GM19397 (cell line): ENCODE measurements around the gene MITF.

Source experiments
- ATAC-seq: cut with Tn5 transposase; IDR thresholded peaks from one replicate; pipeline ENCODE4 v1.9.1; 2021; ENCODE audit warnings: mild to moderate bottlenecking, moderate library complexity; ENCODE audit not compliant: unreplicated experiment

The MITF gene

DNA sequence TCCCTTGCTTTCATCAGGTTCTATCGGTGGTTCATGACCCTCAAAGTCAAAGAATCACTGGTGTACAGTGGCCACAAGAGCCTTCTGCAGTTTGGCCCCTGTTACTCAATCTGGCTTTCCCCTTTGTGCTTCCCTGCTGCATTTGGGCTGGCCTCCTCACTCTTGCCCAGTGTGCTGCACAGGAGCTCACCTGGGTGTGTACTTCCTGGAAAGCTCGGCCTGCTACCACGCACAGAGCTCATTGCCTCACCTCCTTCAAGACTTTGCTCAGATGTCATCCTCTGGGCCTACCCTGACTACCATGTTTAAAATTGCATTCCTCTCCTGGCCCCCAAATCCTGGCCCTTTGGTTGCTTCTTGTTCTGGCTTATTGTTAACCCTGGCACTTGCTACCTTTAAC is 90.9 kb downstream of the MITF start:
- no peak for ATAC-seq

DNA sequence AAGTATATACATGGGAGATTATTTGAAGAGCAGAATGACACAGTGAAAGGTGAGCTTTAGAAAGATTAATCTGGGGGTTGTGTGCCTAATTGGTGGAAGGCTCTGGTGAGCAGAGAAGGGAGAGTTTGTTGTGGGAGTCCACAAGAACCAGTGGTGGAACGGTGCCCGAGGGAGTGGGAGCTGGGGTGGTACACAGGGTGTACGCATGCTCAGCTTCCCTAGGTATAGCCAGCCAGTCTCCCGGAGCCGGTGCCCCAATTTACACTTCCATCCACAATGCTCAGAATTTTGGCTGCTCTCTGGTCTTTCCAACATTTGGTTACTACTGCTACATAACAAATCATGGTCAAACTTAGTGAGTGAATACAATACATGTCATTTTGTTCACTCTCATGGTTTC is 92.5 kb downstream of the MITF start:
- ATAC-seq, result no peak

DNA sequence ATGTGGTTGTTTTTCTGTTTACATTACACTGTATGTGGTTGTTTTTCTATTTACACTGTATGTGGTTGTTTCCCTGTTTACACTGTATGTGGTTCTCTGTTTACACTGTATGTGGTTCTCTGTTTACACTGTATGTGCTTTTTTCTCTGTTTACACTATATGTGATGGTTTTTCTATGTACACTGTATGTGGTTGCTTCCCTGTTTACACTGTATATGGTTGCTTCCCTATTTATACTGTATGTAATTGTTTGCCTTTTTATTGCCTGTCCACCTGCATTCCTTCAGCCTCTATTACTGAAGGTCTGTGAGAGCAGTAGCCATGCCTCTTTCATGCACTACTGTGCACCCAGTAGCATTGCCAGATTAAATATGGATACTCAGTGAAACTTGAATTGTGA is 94.3 kb downstream of the MITF start:
- no peak for ATAC-seq

DNA sequence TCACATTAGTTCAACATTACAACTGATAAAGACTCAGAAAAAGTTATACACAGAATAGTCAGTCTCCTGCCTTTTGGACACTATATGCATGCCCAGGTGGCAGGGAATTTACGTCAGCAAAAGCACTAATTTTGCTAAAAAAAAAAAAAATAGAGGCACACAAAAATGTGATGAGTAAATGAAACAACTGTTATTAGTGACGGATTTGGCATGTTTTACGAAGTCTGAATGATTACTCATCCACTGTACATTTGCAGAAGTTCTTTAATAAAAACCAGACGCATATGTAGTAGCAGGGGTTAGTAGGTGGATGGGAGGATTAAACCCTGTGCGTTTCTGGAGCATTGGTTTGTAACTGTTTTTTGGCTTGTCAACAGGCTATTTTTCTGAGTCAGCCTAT is 99.0 kb downstream of the MITF start:
- ATAC-seq, result no peak

DNA sequence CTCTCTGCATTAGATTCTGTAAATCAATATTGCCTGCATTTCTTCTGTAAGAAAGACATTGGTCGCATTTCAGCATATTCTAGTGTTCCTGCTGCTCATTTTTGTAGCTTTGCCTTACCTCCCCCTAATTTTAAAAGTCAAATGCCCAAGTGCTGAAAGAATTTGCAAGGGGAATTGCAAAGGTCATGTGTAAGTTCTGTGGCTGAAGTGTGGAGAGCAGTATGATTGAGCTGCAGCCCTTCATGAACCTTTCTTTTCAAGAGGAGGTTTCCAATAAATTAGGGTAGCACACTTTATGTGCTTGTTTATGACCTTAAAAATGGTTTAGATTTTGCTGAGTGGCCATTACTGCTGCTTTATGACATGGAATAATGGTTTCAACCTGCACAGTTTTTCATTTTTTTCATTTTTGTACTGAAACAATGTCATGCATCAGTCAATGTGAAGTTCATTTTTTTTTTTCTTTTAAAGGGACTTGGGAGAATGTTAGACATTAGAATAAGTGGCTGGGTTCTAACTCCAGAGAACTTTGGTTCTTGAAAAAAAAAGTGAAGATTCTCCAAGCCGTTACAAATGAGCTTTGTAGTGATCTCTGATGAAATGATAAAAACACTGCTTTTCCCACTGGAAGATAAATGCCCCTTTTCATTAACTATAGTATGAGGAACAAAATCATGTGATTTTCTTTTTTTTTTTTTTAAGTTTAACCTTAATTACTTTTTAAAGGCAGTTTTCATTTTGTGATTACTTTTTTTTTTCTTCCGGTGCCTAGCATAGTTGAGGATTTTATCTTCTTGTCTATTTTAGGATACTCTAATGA is 99.6 kb downstream of the MITF start:
- no peak for ATAC-seq

DNA sequence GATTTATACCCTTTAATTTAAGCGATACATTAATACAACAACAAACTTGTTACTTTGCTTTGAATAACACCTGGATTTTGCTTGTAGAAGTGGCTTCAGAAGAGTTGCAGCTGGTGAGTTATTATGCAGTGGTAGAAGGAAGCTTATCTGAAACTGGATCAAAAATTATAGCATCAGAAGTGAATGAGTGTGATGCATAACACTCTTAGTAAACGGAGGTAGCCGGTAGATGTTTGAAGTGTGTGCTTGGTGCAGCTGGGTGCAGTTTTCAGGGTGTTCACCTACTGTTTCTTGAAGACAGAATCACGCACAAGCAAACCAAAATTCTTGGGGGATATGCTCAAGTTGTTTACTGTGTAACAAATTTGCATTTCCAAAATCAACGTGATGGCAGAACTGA is 103.1 kb downstream of the MITF start:
- no peak for ATAC-seq

DNA sequence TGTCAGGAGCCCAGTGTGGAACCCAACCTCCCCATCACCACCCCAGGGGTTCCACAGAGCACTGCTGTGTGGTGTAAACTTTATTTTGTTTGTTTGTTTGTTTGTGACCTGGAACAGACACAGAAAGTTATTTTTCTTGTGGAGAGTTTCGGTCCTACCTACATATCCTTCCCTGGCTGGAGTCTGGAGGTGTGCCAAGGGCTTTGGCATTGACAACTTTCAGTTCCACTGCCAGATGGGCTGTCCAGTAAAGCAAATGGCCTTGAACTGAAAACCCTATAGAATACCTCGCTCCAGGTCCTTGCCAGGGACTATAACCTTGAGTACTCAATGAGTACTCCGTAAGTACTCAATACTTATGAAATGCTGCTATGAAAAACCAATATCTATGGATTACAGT is 103.5 kb downstream of the MITF start:
- no peak for ATAC-seq

DNA sequence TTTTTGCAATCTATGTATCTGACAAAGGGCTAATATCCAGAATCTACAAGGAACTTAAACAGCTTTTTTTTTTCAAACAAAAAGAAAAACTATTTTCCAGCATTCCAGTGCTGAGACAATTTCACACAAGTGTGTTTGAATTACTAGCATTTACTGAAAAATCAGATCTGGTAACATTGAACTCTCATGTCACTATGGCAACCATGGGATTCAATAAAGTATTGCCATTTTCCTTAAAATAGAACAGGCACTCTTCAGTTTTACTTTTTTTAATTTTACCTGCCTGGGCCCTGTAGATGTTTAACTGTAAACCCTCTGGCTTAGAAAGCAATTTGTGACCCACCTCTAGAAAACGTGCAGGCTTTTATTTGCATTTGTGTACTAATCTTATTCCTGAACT is 105.4 kb downstream of the MITF start:
- ATAC-seq, result no peak

DNA sequence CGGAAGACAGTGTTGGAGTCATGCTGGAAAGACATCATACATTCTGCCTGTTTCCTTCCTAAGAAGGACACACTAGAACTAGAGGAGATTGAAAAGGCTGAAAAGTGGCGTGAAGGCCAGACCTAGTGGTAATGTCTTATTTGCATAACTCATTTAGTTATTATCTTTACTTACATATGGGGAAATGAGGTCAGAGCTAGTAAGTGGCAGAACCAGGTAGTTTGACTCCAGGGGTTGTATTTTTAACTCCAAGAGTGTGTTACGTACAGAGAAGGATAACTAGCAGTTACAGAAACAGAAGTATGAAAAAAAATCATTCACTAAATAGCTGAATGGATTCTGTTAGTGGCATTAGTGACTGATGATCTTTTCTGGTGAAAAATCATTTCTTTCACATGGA is 108.0 kb downstream of the MITF start:
- ATAC-seq, result no peak

DNA sequence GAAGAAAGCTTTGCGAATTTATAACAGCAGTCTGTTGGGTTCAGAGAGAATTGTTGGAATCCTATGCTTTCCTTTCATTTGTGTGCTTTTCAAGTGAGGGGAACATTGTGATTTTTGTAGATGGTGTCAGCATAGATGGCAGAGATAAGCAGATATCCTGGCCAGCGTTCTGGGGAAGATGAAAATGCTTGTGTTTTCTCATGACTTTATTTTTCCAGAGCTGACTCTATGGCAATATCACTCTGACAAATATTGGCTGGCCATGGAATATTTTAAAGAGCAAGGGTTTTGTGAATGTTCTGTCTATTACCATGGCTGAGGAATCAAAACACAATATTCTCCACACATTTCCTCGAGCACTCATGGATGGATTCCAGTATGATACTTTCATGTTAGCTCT is 108.8 kb downstream of the MITF start:
- ATAC-seq, result no peak

DNA sequence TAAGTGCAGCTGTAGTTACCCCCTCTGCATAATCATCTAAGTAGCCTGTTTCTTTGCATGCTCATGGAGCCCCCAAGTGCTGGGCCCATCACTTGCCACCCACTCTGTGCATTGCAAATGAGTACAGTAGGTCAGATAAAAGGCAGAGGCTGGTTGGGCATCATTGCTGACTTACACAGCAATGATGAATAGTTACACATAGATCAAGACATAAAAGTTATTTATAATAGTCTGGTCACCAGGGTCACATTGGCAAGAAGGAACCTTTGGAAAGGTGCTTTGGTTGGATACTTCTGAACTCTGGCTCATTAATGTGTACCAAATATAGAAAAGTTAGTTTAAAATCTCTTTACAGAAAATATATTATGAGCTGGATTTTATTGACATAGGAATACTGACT is 111.6 kb downstream of the MITF start:
- no peak for ATAC-seq

DNA sequence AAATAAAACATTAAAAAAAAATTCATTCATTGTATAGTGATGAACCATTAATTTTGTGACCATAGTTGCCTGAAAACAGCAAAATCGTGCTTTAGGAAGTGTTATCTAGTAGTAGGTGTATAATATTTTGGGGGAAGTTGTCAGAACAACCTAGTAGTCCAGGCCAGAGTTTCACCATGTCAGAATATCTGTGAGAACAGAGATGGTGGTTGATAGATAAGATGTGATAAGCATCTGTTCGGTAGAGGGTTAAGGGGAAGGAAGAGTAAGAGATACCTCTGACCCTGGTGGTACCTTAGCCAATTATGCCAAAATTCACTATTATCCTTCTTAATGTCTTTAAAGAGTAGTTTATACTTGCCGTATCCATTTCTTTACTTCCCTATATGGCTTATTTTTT is 113.8 kb downstream of the MITF start:
- no peak for ATAC-seq

DNA sequence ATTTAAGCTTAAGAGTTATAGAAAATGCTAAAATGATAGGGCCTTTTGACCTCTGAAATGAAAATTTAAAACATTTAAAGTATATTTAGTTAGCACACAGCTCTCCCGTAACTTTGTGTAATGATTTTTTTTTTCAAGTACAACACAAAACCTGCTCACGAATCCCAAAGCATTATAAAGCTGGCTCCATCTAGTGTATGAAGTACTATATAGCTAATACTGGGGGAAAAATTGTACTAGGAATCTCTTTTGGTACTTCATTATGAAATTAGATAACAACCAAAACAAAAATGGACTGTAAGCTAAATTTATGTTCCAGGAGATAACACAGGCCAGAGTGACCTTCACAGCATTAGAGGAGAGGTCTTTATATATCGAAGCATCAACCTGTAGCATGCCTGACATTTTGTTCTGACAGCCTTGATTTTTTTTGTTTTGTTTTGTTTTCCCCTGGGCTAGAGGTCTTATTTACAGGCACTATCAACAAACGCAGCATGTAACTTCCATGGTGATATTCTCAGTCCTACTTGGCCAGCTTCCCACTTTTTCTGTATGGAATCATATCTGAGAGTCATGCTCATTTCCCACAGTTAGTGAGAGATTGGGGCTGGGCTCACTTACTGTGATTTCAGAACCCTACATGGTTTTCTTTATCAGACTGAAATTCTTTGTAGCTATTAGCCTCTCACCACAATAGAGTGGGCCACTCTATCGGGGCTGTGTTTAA is 116.3 kb downstream of the MITF start:
- ATAC-seq, result no peak

DNA sequence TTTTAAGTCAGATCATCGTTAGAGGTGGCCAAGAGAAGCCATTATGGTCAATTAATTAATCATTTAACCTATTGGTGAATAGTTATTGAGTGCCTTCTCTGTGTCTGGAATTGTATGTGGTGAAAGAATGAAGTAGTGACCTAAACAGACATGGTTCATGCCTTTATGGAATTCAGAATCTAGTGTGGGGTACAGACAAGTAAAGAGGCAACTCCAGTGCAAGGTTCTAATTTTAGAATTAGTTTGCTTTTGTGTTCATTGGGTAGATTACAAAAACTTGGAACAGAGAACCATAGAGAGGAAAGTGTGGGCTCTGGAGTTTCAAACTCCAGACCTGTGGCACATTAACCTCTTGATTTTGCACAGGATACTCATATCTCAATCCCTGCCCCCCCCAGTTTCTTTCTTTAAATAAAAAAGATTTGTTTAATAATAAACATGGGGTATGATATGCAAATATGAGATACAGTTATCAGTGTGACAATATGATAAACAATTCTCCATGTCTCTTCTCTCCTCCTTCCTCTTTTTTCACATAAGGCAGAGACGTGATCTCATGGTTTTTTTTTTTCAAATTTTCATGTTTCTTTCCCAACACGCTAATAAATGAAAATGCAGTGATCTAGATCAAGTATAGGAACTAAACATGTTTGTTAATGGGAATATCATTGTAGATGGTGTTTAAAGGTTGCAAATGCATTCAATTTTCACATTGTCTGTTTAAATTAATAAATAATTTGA is 117.9 kb downstream of the MITF start:
- no peak for ATAC-seq

DNA sequence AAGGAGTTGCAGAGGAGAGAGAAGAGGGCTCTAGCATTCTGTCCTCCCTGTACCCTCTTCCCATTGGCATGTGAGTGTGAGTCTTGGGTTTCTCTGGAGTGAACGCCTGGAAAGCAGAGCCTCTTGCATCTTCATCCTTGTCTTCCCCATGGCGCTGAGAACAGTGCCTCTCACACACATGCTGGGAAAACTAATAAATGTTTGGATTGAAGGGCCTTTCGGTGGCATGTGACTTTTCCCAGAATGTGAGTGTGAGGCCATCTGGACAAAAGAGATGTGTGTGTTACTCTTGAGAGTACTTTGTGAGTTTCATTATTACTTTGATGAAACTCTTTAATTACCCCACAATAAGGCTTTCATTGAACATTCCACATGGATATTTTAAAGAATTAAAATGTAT is 122.3 kb downstream of the MITF start:
- no peak for ATAC-seq

DNA sequence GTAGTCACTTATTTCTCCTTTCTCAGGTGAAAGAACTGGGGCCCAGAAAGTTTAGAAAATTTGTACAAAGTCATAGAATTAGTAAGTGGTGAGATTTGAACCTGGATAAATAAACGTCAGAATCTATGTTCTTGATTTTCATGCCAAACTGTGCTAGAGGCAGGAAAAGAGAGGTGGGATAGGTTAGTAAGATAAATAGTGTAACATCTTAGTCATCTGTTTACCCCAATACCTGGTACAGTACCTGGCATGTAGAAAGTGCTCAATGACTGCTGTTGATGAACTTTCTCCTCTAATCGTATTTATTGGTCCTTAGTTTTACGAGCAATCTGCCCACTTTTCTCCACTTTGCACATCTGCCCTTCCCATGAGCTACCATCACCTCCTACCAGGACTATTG is 124.9 kb downstream of the MITF start:
- ATAC-seq, result no peak

DNA sequence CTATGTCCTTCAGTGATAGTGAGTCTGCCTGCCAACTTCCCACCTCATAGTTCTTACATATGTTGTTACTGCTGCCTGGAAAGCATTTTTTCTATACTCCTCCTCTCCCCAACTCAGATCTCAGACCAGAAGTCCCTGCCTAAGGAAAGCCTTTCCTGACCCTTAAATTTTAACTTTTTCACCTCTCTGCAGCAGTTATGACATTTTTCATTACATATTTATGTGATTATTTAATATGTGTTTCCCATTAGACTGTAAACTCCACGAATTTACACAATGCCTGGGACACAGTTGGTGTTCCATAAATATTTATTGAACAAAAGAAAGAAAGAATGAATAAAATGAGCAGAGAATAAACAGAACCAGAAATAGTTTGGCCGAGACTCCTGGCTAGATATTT is 125.5 kb downstream of the MITF start:
- no peak for ATAC-seq

DNA sequence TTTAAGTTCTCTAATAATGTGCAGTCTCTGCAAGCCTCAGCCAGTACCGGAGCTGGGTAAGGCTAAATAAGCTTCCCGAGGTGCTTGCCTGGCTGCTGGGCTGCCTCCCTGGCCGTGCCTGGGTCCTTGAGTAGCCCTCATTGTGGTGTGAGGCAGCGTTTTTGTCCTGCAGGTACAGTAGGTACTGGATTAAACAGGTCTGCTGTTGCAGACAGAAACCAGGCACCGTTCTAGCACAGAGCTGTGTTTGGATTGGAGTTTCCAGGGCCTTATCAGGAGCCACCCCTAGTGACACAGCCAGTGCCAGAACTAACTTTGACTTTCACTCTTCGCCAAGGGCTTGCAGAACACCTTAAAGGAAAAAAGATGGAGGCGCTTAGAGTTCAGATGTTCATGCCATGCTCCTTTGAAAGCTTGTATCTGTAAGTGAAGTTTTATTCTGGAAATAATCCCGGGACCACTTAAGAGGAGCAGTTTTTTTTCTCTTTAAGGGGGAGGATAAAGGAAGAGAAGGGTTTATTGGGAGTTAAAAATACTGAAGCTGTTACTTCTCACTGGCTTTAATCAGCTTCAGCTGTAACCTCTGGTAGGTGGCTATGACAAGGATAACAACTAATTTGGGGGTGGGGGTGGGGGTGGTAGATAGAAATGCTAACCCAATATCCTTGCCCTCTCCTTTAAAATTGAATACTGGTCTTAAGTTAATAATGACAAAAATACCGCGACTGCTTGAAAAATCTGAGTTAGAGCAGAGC is 126.8 kb downstream of the MITF start:
- ATAC-seq, result no peak

DNA sequence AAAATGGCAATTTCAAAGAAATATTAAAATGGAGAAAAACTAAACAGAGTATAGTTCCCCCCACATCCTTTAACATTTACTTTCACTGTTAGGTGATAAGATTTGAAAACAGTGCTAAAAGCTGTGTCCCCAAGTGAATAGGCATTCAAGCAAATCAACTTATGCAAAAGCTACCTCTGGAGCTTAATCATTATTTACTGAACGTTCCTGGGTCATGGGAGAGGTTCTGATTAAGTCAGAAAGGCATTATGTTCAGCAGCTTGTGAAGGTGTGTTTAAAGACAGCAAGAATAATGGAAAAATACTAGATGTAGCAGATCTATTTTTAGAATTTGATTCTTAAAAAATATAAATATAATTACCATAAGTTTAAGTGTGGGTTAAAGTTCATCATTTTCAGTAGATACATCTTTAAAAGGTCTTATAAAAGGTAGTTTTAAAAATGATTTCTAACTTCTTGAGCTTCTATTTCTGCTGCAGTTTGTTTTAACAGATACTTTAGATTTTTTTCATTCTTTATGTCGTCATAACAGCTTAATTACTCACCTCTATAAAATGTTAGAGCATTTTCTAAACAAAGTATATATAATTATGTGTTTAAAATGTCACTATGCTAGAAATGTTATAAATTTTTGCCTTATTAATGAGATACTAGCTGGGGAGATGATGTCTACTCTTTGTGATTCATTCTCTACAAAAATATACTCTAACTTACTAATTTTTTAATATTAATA is 127.9 kb downstream of the MITF start:
- ATAC-seq, result no peak

DNA sequence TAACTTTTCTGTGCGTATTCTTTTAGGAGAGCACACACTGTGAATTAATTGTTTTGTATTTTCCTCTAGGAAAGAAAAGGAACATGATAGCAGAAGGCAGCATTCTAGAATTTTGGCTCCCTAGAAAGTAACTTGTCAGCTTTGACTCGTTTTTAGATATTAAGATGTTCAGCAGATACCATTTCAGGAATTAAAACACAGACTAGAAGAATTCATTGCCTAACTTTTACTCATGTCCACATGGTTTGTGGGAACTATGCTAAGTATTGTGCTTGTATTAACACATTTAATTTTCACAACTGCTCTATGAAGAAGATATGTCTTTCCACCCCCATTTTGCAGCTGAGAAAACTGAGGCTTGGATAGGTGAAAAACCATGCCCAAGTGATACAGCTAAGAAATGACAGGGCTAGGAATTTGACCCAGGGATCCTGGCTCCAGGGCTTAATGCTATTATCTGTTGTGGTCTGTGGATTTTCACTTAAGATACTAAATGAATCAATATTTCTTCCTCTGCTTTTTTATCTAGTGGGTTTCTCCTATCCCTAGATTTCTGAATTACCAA is 128.8 kb downstream of the MITF start:
- ATAC-seq, result no peak
